ENCODE data around the gene DDX56. TPM values are rescaled to one million over a fixed set of nuclear protein-coding genes. Genes with fewer than 3 reads are reported as not detected.

Gene DDX56
- total RNA-seq, 6 donors from 2014 or later: 37.6 to 105 (median 57.0) TPM

GRCh38 chr7:44540592-44541027, 33.1 kb downstream of the DDX56 start:
- no peaks in the 10 kb centered on the region for H3K9me3 ChIP-seq
- TF ChIP-seq POLR2AphosphoS5 (IDR thresholded peaks at IDR 0.05) (no peak), POLR2A (IDR thresholded peaks at IDR 0.05) (no peak), EP300 (IDR thresholded peaks at IDR 0.05) (no peak)
- no peak overlapping the region for H3K4me3 ChIP-seq
- H3K27ac ChIP-seq: no peak overlapping the region
- H3K4me1 ChIP-seq: peaks cover 0 to 5% (median 0%) of the 10 kb centered on the region in 4 donors
- WGBS, 2 donors: 80 to 93% methylated on average over 3 to 5 of the region's 5 CpGs
- DNase-seq (no peak), ATAC-seq (ENCODE audit: low FRiP score in 2 of 2) (no peak)
- no peaks in the 10 kb centered on the region for H3K36me3 ChIP-seq
- no peaks in the 10 kb centered on the region for H3K27me3 ChIP-seq

- Histone ChIP-seq H3K4me3 (no peak overlapping the region), H3K9me3 (no peaks in the 10 kb centered on the region), H3K27ac (no peak overlapping the region), H3K36me3 (no peaks in the 10 kb centered on the region), H3K4me1 (peaks cover 0 to 5% (median 0%) of the 10 kb centered on the region in 4 donors), H3K27me3 (no peaks in the 10 kb centered on the region)
- ATAC-seq (ENCODE audit: low FRiP score in 2 of 2) (no peak), DNase-seq (no peak)
- no peak for TF ChIP-seq POLR2AphosphoS5 (IDR thresholded peaks at IDR 0.05)
- no peak for TF ChIP-seq EP300 (IDR thresholded peaks at IDR 0.05)
- TF ChIP-seq POLR2A (IDR thresholded peaks at IDR 0.05): no peak
- TF ChIP-seq, protein P1, sequence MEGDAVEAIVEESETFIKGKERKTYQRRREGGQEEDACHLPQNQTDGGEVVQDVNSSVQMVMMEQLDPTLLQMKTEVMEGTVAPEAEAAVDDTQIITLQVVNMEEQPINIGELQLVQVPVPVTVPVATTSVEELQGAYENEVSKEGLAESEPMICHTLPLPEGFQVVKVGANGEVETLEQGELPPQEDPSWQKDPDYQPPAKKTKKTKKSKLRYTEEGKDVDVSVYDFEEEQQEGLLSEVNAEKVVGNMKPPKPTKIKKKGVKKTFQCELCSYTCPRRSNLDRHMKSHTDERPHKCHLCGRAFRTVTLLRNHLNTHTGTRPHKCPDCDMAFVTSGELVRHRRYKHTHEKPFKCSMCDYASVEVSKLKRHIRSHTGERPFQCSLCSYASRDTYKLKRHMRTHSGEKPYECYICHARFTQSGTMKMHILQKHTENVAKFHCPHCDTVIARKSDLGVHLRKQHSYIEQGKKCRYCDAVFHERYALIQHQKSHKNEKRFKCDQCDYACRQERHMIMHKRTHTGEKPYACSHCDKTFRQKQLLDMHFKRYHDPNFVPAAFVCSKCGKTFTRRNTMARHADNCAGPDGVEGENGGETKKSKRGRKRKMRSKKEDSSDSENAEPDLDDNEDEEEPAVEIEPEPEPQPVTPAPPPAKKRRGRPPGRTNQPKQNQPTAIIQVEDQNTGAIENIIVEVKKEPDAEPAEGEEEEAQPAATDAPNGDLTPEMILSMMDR (IDR thresholded peaks at IDR 0.05): no peak
- 87 to 90% methylated on average over 21 to 27 of the region's 27 CpGs for WGBS, 2 donors
Observed at GRCh38 chr7:44539669-44540506, 33.8 kb downstream of the DDX56 start.

GRCh38 chr7:44538798-44539668, 34.7 kb downstream of the DDX56 start:
- ATAC-seq (ENCODE audit: low FRiP score in 2 of 2) (no peak), DNase-seq (no peak)
- H3K4me3 ChIP-seq: no peak overlapping the region
- no peaks in the 10 kb centered on the region for H3K36me3 ChIP-seq
- H3K27ac ChIP-seq: no peak overlapping the region
- no peaks in the 10 kb centered on the region for H3K27me3 ChIP-seq
- peaks cover 0 to 5% (median 0%) of the 10 kb centered on the region in 4 donors for H3K4me1 ChIP-seq
- 88 to 94% methylated on average over 12 to 31 of the region's 32 CpGs for WGBS, 2 donors
- H3K9me3 ChIP-seq: no peaks in the 10 kb centered on the region
- TF ChIP-seq POLR2AphosphoS5 (IDR thresholded peaks at IDR 0.05): no peak
- TF ChIP-seq EP300 (IDR thresholded peaks at IDR 0.05): no peak
- TF ChIP-seq POLR2A (IDR thresholded peaks at IDR 0.05): no peak
- TF ChIP-seq, protein P1 (IDR thresholded peaks at IDR 0.05): no peak

- 82 to 84% methylated on average over 14 to 17 of the region's 17 CpGs for WGBS, 2 donors
- ATAC-seq (ENCODE audit: low FRiP score in 2 of 2) (no peak), DNase-seq (no peak)
- no peak for TF ChIP-seq POLR2A (IDR thresholded peaks at IDR 0.05)
- TF ChIP-seq POLR2AphosphoS5 (IDR thresholded peaks at IDR 0.05): no peak
- TF ChIP-seq, protein P1 (IDR thresholded peaks at IDR 0.05): no peak
- no peak for TF ChIP-seq EP300 (IDR thresholded peaks at IDR 0.05)
- H3K36me3 ChIP-seq: no peaks in the 10 kb centered on the region
- no peaks in the 10 kb centered on the region for H3K27me3 ChIP-seq
- no peak overlapping the region for H3K27ac ChIP-seq
- no peak overlapping the region for H3K4me3 ChIP-seq
- H3K4me1 ChIP-seq: peaks cover 0 to 5% (median 0%) of the 10 kb centered on the region in 4 donors
- no peaks in the 10 kb centered on the region for H3K9me3 ChIP-seq
Observed at GRCh38 chr7:44538093-44538797, 35.5 kb downstream of the DDX56 start.
